Subcutaneous adipose tissue (tissue), 4 donors: Measurements from ENCODE around the gene DEK. TPM values are rescaled to one million over a fixed set of nuclear protein-coding genes. Genes with fewer than 3 reads are reported as not detected.

Experiments
- total RNA-seq, 4 donors: library from RNA; depleted of rRNA; stranded (reverse); fragments of >200 nt; gene quantifications; one replicate each; pipeline ENCODE4 v1.1.0, GENCODE V29; 2016
- TF ChIP-seq, protein P1 (sequence below): fragments of 450-650 bp; IDR thresholded peaks from one replicate; pipeline ENCODE4 v1.5.1; 2016; ENCODE audit warnings: low read depth, mild to moderate bottlenecking, control low read depth, antibody characterized with exemption, moderate library complexity

The DEK gene
- total RNA-seq, 4 donors from 2014 or later, result 89.9 to 152 (median 121) TPM

DNA sequence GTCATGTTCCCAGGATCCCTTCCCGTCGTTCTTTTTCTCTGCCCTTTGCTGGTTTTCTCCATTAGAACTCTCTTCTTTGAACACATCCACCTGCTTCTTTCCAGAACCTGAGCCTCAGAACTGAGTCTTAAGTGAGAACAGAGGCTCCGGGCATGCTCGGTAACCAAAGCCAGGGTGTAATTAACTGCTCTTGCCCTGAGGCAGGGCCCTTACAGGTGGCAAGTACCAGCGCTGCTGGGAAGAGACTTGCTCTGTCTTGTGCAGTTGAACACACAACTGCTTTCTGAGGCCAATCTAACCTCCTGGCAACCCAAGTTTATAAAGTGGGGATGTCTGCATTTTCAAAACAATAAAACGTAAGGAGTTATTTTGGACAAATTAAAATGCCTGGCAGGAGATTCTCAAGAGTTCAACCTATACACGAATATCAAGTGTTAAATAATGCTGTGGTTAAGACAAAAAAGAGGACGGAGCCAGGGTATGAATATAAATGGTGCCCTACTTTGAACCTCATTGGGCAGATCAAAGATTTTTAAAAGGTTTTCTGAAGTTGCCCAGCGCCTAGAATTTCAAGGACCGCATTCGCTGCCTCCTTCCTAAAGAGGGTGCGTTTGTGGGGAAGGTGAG, 12.4 kb upstream of the DEK start:
- TF ChIP-seq, protein P1, sequence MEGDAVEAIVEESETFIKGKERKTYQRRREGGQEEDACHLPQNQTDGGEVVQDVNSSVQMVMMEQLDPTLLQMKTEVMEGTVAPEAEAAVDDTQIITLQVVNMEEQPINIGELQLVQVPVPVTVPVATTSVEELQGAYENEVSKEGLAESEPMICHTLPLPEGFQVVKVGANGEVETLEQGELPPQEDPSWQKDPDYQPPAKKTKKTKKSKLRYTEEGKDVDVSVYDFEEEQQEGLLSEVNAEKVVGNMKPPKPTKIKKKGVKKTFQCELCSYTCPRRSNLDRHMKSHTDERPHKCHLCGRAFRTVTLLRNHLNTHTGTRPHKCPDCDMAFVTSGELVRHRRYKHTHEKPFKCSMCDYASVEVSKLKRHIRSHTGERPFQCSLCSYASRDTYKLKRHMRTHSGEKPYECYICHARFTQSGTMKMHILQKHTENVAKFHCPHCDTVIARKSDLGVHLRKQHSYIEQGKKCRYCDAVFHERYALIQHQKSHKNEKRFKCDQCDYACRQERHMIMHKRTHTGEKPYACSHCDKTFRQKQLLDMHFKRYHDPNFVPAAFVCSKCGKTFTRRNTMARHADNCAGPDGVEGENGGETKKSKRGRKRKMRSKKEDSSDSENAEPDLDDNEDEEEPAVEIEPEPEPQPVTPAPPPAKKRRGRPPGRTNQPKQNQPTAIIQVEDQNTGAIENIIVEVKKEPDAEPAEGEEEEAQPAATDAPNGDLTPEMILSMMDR, result no peak

DNA sequence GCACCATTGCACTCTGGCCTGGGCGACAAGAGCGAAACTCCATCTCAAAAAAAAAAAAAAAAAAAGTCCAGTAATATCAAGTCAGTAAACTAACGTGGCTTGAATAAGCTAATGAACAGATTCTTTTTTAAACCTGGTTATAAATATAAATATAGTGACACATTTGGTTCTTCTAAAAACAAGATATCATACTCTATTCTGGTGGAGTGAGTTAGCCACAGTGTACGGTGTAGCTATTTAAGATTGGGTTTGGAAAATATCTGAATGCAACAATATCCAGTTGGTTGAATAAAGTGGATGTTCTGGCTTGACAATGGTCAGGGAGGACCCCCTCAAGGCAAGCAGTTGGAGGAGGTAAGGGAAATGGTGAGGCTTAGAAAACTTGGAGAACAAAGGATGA, 5.9 kb upstream of the DEK start:
- TF ChIP-seq, protein P1, result no peak

DNA sequence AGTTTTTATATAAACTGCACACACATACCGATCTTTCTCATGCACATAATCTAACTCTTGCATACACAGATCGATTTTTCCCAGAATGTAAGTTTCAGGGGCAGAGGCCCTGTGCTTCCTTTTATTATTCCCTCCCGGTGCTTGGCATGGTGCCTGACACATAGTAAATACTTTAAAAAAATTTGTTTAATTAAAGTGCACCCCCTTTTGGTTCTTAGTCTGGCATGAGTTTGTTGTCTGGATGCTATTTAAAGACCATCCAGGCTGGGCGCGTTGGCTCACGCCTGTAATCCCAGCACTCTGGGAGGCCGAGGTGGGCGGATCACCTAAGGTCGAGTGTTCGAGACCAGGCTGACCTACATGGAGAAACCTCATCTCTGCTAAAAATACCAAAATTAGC, 5.4 kb upstream of the DEK start:
- TF ChIP-seq, protein P1, result no peak

DNA sequence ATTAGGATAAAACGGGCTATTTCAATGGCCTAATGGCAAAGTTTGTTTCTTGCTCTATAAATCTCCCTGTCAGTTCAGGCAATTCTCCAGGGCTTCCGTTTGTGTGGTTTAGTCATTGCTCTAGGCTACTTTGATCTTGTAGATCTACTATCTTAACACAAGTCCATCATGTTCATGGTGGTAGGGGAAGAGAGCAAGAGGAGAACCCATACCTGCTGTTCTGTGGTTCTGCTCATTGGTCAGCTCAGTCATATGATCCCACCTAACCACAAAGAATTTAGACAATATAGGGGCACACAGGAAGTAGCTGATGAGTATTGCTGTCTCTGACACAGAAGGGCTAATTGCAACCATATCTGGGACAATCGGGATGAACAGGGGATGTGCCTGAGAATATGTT, 4.9 kb upstream of the DEK start:
- TF ChIP-seq, protein P1, result no peak

DNA sequence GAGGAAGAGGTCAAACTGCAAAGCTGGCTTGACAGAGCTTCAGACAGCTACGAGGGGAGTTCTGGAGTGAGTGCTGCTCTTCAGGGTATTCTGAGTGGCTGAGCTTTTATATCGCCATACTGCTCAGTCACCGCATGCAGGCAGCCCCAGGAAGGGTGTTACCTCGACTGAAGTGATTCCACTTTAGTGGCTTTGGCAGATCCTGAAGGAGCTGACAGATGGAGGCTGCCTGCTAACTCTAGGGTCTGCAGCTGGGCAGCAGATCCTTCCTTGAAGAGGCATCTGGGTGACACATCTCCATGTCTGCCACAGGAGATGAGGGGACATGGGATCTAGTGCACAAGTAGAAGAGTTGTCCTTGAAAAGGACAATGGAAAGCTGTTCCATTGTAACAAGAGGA, 3.7 kb upstream of the DEK start:
- TF ChIP-seq, protein P1, result no peak

DNA sequence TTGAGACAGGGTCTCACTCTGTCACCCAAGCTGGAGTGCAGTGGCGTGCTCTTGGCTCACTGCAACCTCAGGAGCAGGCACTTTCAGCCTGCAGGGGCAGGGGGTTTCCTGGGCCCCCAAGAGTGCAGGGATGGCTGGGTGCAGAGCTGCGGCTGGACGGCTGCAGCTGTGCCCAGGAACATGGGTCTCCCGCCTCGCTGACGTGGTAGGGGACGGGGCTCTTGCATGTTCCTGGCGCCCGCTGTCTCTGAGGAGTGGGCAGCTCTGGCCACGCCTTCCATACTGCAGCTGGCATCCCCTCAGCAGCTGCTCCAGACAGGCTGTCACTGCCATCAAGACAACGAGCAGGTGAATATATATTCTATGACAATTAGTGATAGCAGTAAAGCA, 2.2 kb upstream of the DEK start:
- TF ChIP-seq, protein P1, result no peak

DNA sequence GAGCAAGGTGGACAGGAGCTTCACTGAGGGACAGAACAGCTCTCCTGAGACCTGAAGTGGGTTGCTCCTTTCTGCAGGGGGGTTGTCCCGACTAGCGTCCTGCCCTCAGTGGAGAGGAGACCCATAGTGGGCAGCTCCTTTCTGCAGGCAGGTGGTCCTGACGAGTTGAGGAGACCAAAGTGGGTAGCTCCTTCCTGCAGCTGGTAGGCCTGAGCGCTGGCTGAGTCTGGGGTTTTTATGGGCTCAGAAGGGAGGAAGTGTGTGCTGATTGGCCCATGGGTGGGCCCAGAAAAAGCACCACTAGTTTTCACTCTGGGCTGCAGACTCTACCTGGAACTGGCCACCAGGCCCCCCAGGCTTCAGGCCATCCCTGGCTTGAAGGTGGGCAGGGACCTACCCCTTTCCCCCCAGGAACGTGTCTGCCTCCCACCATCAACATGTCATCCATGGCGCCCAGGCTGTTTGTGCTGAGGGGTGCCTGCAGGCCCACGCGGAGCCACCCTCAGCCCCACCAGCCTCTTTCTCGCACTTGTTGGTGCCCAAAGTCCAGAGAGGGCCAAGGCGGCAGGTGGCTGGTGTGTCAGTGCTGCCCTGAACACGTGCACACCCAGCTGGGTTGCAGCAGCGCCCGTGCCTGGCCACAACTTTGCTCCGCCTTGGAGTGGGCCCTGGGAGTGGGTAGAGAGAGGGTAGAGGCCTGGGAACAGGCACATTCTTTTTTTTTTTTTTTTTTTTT, 1.6 kb upstream of the DEK start:
- TF ChIP-seq, protein P1, result no peak
